Activated T-cell treated with anti-CD3 and anti-CD28 coated beads, Interleukin-2, amount 50 U/mL, for 1 hour (primary cell): ENCODE results near the gene TMC5.

Experiments used
- DNase-seq: peaks from one replicate; pipeline ENCODE4 v3.0.0-alpha.2; 2020

The TMC5 gene

GRCh38 chr16:19463468-19464315 lies 46.0 kb downstream of the TMC5 start:
- DNase-seq = no peak

GRCh38 chr16:19468300-19468699 lies 50.6 kb downstream of the TMC5 start:
- no peak for DNase-seq

GRCh38 chr16:19472482-19472881 lies 54.8 kb downstream of the TMC5 start:
- DNase-seq = no peak

- no peak for DNase-seq
Measured at GRCh38 chr16:19474617-19475016, 56.9 kb downstream of the TMC5 start.

GRCh38 chr16:19478505-19478904 lies 60.8 kb downstream of the TMC5 start:
- DNase-seq = no peak

- no peak for DNase-seq
Measured at GRCh38 chr16:19479302-19479721, 61.6 kb downstream of the TMC5 start.

- no peak for DNase-seq
Measured at GRCh38 chr16:19481296-19481695, 63.6 kb downstream of the TMC5 start.

- DNase-seq = no peak
Measured at GRCh38 chr16:19481769-19482168, 64.1 kb downstream of the TMC5 start.

- DNase-seq = no peak
Measured at GRCh38 chr16:19482291-19482690, 64.6 kb downstream of the TMC5 start.

- DNase-seq = no peak
Measured at GRCh38 chr16:19484096-19484495, 66.4 kb downstream of the TMC5 start.

GRCh38 chr16:19485611-19486010 lies 67.9 kb downstream of the TMC5 start:
- DNase-seq = no peak

- DNase-seq = no peak
Measured at GRCh38 chr16:19486051-19486450, 68.4 kb downstream of the TMC5 start.

GRCh38 chr16:19486750-19487325 lies 69.2 kb downstream of the TMC5 start:
- DNase-seq = no peak

GRCh38 chr16:19488213-19488640 lies 70.5 kb downstream of the TMC5 start:
- DNase-seq = no peak

- DNase-seq = no peak
Measured at GRCh38 chr16:19490619-19491018, 72.9 kb downstream of the TMC5 start.

GRCh38 chr16:19497176-19497575 lies 79.5 kb downstream of the TMC5 start:
- no peak for DNase-seq

- DNase-seq = no peak
Measured at GRCh38 chr16:19499006-19499405, 81.3 kb downstream of the TMC5 start.

- no peak for DNase-seq
Measured at GRCh38 chr16:19499481-19499880, 81.8 kb downstream of the TMC5 start.

- peak; percentile 42 for DNase-seq
Measured at GRCh38 chr16:19502395-19503131, 84.9 kb downstream of the TMC5 start.

- DNase-seq = no peak
Measured at GRCh38 chr16:19503461-19504075, 85.9 kb downstream of the TMC5 start.

GRCh38 chr16:19505600-19506303 lies 88.1 kb downstream of the TMC5 start:
- DNase-seq = no peak

- no peak for DNase-seq
Measured at GRCh38 chr16:19506965-19507364, 89.3 kb downstream of the TMC5 start.

GRCh38 chr16:19507867-19508266 lies 90.2 kb downstream of the TMC5 start:
- DNase-seq = no peak
